HL-60 (cell line): ENCODE data around the gene KLF12.

Experiments used
- DNase-seq, 2 experiments: peaks; one replicate each; pipeline ENCODE4 v3.0.0-alpha.2; 2010 to 2020; ENCODE audit warnings: low read depth in 1 of 2, low spot score in 1 of 2
- H3K27ac ChIP-seq: fragments of 250-450 bp; sonication (Bioruptor Pico); replicated peaks from 2 replicates; pipeline ENCODE4 v1.5.1; 2020; ENCODE audit warnings: mild to moderate bottlenecking, moderate library complexity
- H3K27me3 ChIP-seq: fragments of 250-450 bp; sonication (Bioruptor Pico); 2 replicates; pipeline ENCODE4 v1.5.1; 2021; ENCODE audit warnings: mild to moderate bottlenecking, moderate library complexity; ENCODE audit not compliant: insufficient read depth, poor library complexity, severe bottlenecking
- H3K4me3 ChIP-seq: replicated peaks from 2 replicates; pipeline ENCODE4 v1.5.1; 2011; ENCODE audit warnings: mild to moderate bottlenecking, control low read depth, low read length; ENCODE audit not compliant: insufficient read depth
- CTCF ChIP-seq: IDR thresholded peaks from one replicate; pipeline ENCODE4 v1.5.1; 2011; ENCODE audit warnings: low read length, control low read depth, inconsistent platforms; ENCODE audit not compliant: insufficient read depth
- GABPA ChIP-seq: IDR thresholded peaks from 2 replicates; pipeline ENCODE4 v1.6.1; 2012; ENCODE audit warnings: low read depth
- POLR2AphosphoS5 ChIP-seq: IDR thresholded peaks from 2 replicates; pipeline ENCODE4 v1.6.1; 2012; ENCODE audit warnings: low read depth
- REST ChIP-seq: IDR thresholded peaks from 2 replicates; pipeline ENCODE4 v1.6.1; 2012; ENCODE audit warnings: low read depth; ENCODE audit not compliant: insufficient replicate concordance
- SPI1 ChIP-seq: IDR thresholded peaks from 2 replicates; pipeline ENCODE4 v1.6.1; 2012; ENCODE audit warnings: low read depth, mild to moderate bottlenecking, borderline replicate concordance

KLF12 gene

GRCh38 chr13:74097116-74097515 lies 37.1 kb downstream of the KLF12 start:
- TF ChIP-seq CTCF (no peak), SPI1 (no peak), POLR2AphosphoS5 (no peak)
- Histone ChIP-seq H3K27ac (no peak overlapping the region), H3K27me3 (peaks cover 5% of the 10 kb centered on the region)

GRCh38 chr13:74093691-74094090 lies 40.5 kb downstream of the KLF12 start:
- H3K27ac ChIP-seq, result no peak overlapping the region
- peaks cover 5% of the 10 kb centered on the region for H3K27me3 ChIP-seq
- TF ChIP-seq SPI1 (no peak), POLR2AphosphoS5 (no peak), CTCF (no peak), GABPA (no peak), REST (no peak)
- no peak for DNase-seq
- H3K4me3 ChIP-seq, result no peak overlapping the region

More at GRCh38 chr13:74097116-74097515, 37.1 kb downstream of the KLF12 start:
- H3K4me3 ChIP-seq, result no peak overlapping the region
- no peak for DNase-seq

GRCh38 chr13:74092711-74093110 lies 41.5 kb downstream of the KLF12 start:
- no peak for DNase-seq
- TF ChIP-seq POLR2AphosphoS5 (no peak), CTCF (no peak), GABPA (no peak), SPI1 (no peak), REST (no peak)
- H3K27ac ChIP-seq, result no peak overlapping the region
- peaks cover 5% of the 10 kb centered on the region for H3K27me3 ChIP-seq
- no peak overlapping the region for H3K4me3 ChIP-seq
